Endothelial cell (in vitro differentiated cells): ENCODE measurements around the gene ENPEP. TPM values are rescaled to one million over a fixed set of nuclear protein-coding genes. Genes with fewer than 3 reads are reported as not detected.

Experiments used
- DNase-seq: peaks from one replicate; pipeline ENCODE4 v3.0.0; 2021; ENCODE audit warnings: low spot score
- H3K27ac Mint-ChIP-seq: one replicate; pipeline ENCODE4 v1.8.0; 2021; ENCODE audit warnings: mixed read lengths, inconsistent platforms; ENCODE audit not compliant: unreplicated experiment
- H3K27me3 Mint-ChIP-seq: one replicate; pipeline ENCODE4 v1.8.0; 2021; ENCODE audit warnings: mild to moderate bottlenecking, moderate library complexity, mixed read lengths, inconsistent platforms; ENCODE audit not compliant: unreplicated experiment
- H3K36me3 Mint-ChIP-seq: one replicate; pipeline ENCODE4 v1.8.0; 2021; ENCODE audit warnings: mild to moderate bottlenecking, low read depth, mixed read lengths, inconsistent platforms; ENCODE audit not compliant: unreplicated experiment
- H3K4me1 Mint-ChIP-seq: one replicate; pipeline ENCODE4 v1.8.0; 2021; ENCODE audit warnings: mild to moderate bottlenecking, mixed read lengths, inconsistent platforms; ENCODE audit not compliant: unreplicated experiment
- H3K4me3 Mint-ChIP-seq: one replicate; pipeline ENCODE4 v1.8.0; 2021; ENCODE audit warnings: mild to moderate bottlenecking, mixed read lengths, inconsistent platforms; ENCODE audit not compliant: unreplicated experiment
- H3K9me3 Mint-ChIP-seq: one replicate; pipeline ENCODE4 v1.8.0; 2021; ENCODE audit warnings: mixed read lengths, inconsistent platforms; ENCODE audit not compliant: unreplicated experiment
- total RNA-seq: library from RNA; stranded (reverse); fragmentation: NEBNext Ultra II Directional; extraction: Animal tissue kit (Norgen Biotek cat#: 25700); gene quantifications from one replicate; pipeline ENCODE4 v1.2.1, GENCODE V29; 2021; ENCODE audit not compliant: unreplicated experiment
- TF ChIP-seq, protein P1 (sequence below): fragments of 200-600 bp; sonication (generic); IDR thresholded peaks from one replicate; pipeline ENCODE4 v1.5.0; 2021; ENCODE audit warnings: antibody characterized with exemption; ENCODE audit not compliant: unreplicated experiment

Gene ENPEP
- total RNA-seq, 1 donor from 2014 or later: 3.5 TPM

DNA sequence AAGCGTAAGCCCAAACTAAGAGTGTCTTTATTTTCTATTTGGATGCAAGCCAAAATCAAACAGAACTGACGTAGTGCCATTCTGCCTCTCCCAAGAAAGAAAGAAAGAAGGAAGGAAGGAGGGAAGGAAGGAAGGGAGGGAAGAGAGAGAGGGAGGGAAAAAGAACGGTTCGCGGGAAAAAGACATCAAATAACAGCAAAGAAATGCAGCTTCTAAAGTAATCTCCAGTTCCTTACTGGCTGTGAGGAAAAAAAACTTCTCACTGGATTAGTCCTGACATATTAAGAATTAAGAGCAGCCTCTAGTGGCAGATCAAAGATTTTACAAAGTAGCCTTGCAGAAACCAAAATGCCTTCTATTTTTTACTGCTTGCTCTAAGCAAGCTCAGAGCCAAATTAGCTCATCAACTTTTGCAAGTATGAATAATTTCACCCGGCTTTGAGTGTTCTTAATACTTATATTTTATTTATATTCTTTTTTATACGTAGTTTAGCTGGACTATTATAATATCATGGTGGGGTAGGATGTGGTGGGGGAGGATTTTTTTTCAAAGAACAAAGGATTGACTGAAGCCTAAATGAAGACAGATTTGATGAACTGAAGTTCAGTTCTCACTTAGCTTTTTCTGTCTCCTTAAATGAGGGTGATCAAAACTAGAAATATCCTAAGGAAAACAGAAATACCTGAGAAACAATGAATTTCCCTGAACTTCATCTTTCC lies 110.3 kb downstream of the ENPEP start:
- Mint-ChIP-seq H3K9me3 (no peaks in the 10 kb centered on the region), H3K4me3 (no peak overlapping the region), H3K27me3 (no peaks in the 10 kb centered on the region), H3K4me1 (no peaks in the 10 kb centered on the region), H3K27ac (no peak overlapping the region), H3K36me3 (no peaks in the 10 kb centered on the region)
- no peak for DNase-seq
- TF ChIP-seq, protein P1, sequence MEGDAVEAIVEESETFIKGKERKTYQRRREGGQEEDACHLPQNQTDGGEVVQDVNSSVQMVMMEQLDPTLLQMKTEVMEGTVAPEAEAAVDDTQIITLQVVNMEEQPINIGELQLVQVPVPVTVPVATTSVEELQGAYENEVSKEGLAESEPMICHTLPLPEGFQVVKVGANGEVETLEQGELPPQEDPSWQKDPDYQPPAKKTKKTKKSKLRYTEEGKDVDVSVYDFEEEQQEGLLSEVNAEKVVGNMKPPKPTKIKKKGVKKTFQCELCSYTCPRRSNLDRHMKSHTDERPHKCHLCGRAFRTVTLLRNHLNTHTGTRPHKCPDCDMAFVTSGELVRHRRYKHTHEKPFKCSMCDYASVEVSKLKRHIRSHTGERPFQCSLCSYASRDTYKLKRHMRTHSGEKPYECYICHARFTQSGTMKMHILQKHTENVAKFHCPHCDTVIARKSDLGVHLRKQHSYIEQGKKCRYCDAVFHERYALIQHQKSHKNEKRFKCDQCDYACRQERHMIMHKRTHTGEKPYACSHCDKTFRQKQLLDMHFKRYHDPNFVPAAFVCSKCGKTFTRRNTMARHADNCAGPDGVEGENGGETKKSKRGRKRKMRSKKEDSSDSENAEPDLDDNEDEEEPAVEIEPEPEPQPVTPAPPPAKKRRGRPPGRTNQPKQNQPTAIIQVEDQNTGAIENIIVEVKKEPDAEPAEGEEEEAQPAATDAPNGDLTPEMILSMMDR: no peak

DNA sequence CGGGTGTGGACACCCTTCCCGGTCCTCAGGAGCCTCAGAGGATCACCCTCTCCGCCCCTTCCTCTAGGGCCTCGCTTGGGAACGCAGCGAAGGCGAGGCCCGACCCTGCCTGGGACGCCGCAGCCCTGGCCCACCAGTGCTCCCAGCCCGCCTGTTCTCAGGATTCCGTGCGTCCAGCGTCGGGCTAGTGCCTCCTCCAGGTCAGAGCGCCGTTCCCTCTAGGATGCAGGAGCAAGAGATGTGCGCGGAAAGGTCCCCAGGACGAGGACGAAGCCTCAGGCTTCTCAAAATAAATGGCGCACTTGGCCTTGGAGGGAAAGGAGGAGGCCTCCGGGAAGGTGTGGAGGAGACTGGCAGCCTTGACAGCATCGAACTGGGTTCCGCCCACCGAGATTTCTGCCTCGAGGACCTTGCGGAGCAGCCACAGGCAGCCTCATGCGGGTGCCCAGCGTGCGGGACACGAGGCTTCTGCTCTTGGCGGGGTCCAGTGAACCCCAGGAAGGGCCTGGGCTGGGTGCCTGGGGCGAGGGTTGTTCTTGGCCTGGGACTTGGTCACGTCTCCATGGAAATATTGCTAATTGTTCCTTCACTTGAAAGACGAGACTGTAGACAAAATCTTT lies 111.8 kb downstream of the ENPEP start:
- Mint-ChIP-seq H3K27ac (no peak overlapping the region), H3K4me3 (no peak overlapping the region), H3K36me3 (no peaks in the 10 kb centered on the region), H3K27me3 (no peaks in the 10 kb centered on the region), H3K4me1 (no peaks in the 10 kb centered on the region), H3K9me3 (no peaks in the 10 kb centered on the region)
- TF ChIP-seq, protein P1: no peak
- DNase-seq: no peak

DNA sequence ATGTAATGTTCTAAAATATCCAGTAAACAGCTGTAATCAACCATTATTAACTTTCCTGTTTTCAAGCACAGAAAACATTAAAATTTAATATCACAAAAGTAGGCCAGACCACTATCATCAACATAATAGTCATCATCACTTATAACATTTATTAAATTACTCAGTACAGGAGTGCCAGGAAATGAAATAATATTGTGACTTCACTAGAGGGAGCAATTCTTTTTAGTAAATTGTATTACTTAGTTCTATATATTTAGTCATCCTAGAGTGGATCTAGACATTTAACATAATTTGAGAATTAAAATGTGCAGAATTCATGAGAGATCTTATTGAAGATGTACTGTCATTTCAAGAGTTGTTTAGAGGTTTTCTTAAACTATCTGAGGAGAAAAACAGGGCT lies 113.3 kb downstream of the ENPEP start:
- TF ChIP-seq, protein P1: peak; percentile 24
- no peak overlapping the region for H3K4me3 Mint-ChIP-seq
- DNase-seq: no peak
- no peaks in the 10 kb centered on the region for H3K9me3 Mint-ChIP-seq
- H3K27me3 Mint-ChIP-seq: no peaks in the 10 kb centered on the region
- H3K36me3 Mint-ChIP-seq: no peaks in the 10 kb centered on the region
- H3K4me1 Mint-ChIP-seq: no peaks in the 10 kb centered on the region
- no peak overlapping the region for H3K27ac Mint-ChIP-seq

DNA sequence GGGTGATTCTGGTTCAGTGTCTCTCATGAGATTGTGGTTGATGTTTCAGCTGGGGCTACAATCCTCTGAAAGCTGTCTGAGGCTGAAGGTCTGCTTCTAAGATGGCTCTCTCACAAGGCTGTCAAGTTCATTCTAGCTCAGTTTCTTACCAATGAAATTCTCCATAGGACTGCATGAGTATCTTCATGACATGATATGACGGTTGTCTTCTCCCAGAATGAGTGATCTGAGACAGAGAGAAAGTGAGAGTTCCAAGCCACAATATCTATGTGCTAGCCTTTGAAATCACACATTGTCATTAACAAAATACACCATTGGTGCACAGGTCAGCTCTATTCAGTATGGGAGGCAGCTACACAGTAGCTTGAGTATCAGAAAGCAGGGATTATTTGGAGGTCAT lies 119.6 kb downstream of the ENPEP start:
- H3K4me3 Mint-ChIP-seq: no peak overlapping the region
- no peaks in the 10 kb centered on the region for H3K27me3 Mint-ChIP-seq
- H3K36me3 Mint-ChIP-seq: peaks cover 9% of the 10 kb centered on the region
- no peaks in the 10 kb centered on the region for H3K4me1 Mint-ChIP-seq
- DNase-seq: no peak
- H3K27ac Mint-ChIP-seq: no peak overlapping the region
- TF ChIP-seq, protein P1: no peak
- no peaks in the 10 kb centered on the region for H3K9me3 Mint-ChIP-seq

DNA sequence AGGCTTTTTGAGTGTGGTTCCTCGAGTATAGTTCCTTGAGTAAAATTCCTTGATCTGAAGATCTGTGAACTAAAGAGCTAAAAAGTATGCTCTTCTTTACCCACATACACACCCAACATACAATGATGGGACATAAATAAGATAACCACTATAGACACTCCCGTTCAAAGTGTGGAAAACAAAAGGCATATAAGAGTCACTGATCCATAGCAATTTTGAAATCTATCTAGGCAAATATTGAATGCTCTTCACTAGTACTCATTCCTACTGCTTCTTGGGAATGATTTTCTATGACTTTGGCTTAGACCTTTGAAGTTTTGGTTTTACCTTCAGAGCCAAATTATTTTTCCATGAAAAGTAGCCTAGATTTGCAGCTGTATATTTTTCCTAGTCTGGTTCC lies 120.5 kb downstream of the ENPEP start:
- Mint-ChIP-seq H3K9me3 (no peaks in the 10 kb centered on the region), H3K4me1 (no peaks in the 10 kb centered on the region), H3K27ac (no peak overlapping the region), H3K36me3 (peaks cover 9% of the 10 kb centered on the region), H3K4me3 (no peak overlapping the region), H3K27me3 (no peaks in the 10 kb centered on the region)
- no peak for DNase-seq
- TF ChIP-seq, protein P1: no peak
